SK-N-SH (cell line): Measurements from ENCODE around the gene ADAMTSL1. TPM values are rescaled to one million over a fixed set of nuclear protein-coding genes. Genes with fewer than 3 reads are reported as not detected.

ENCODE experiments used
- CTCF ChIA-PET: fragments of 300-600, 350-600 bp; formaldehyde crosslinking; extraction: SDS; loops from one replicate; lab custom pipeline; 2021; lab: Yijun Ruan, JAX
- POLR2A ChIA-PET: fragments of 350-600 bp; sonication (Branson Sonifier 250); formaldehyde crosslinking; extraction: SDS; loops from one replicate; lab custom pipeline; 2020; ENCODE audit warnings: antibody characterized with exemption, inconsistent platforms; lab: Yijun Ruan, JAX
- DNase-seq: peaks from one replicate; pipeline ENCODE4 v3.0.0; 2012
- H2AFZ ChIP-seq: fragments of 200-600 bp; sonication (generic); 2 replicates; pipeline ENCODE4 v1.8.1; 2016; ENCODE audit warnings: antibody characterized with exemption, mild to moderate bottlenecking, low read depth
- H3F3A ChIP-seq: fragments of 200-600 bp; sonication (generic); replicated peaks from 2 replicates; pipeline ENCODE3; 2016; ENCODE audit warnings: antibody characterized with exemption, mild to moderate bottlenecking; ENCODE audit not compliant: insufficient read depth
- H3K27ac ChIP-seq, 2 experiments: fragments of 200-500 bp in 1 of 2; fragments of 200-600 bp in 1 of 2; sonication (Bioruptor generic) in 1 of 2; sonication (generic), shearing (Covaris generic) in 1 of 2; 2 replicates each; pipeline versions ENCODE4 v1.5.1 to v1.6.1; 2014 to 2016; ENCODE audit warnings: low read depth in 2 of 2, inconsistent platforms in 1 of 2, low read length in 1 of 2, mild to moderate bottlenecking in 1 of 2, mixed read lengths in 1 of 2
- H3K27me3 ChIP-seq: fragments of 200-600 bp; sonication (generic), shearing (Covaris generic); 2 replicates; pipeline ENCODE4 v1.6.1; 2016; ENCODE audit warnings: mixed run types; ENCODE audit not compliant: insufficient read depth
- H3K36me3 ChIP-seq, 2 experiments: fragments of 200-500 bp in 1 of 2; fragments of 200-600 bp in 1 of 2; sonication (Bioruptor generic) in 1 of 2; sonication (generic) in 1 of 2; replicated peaks in 1 of 2; 2 replicates each; pipeline versions ENCODE3 to v1.5.1; 2014 to 2016; ENCODE audit warnings: low read length in 1 of 2, mild to moderate bottlenecking in 1 of 2; ENCODE audit not compliant: insufficient read depth in 2 of 2, control insufficient read depth in 1 of 2
- H3K4me1 ChIP-seq, 2 experiments: fragments of 200-500 bp in 1 of 2; fragments of 200-600 bp in 1 of 2; sonication (Bioruptor generic) in 1 of 2; sonication (generic), shearing (Covaris generic) in 1 of 2; 2 replicates each; pipeline versions ENCODE4 v1.5.1 to v1.6.1; 2014 to 2016; ENCODE audit warnings: low read depth in 1 of 2, low read length in 1 of 2, mixed run types in 1 of 2; ENCODE audit not compliant: insufficient read depth in 2 of 2, control insufficient read depth in 1 of 2
- H3K4me2 ChIP-seq: fragments of 200-600 bp; sonication (generic), shearing (Covaris generic); 2 replicates; pipeline ENCODE4 v1.6.1; 2017; ENCODE audit warnings: mixed run types
- H3K4me3 ChIP-seq, 2 experiments: fragments of 200-500 bp in 1 of 2; fragments of 200-600 bp in 1 of 2; sonication (Bioruptor generic) in 1 of 2; sonication (generic), shearing (Covaris generic) in 1 of 2; 2 replicates each; pipeline versions ENCODE4 v1.5.1 to v1.8.1; 2014 to 2016; ENCODE audit warnings: low read depth in 2 of 2, inconsistent platforms in 1 of 2, low read length in 1 of 2, mild to moderate bottlenecking in 1 of 2, mixed read lengths in 1 of 2, moderate library complexity in 1 of 2
- H3K79me2 ChIP-seq: fragments of 200-600 bp; sonication (generic); 2 replicates; pipeline ENCODE4 v1.8.1; 2017; ENCODE audit warnings: mild to moderate bottlenecking; ENCODE audit not compliant: insufficient read depth
- H3K9ac ChIP-seq: fragments of 200-600 bp; sonication (generic); 2 replicates; pipeline ENCODE4 v1.6.1; 2017; ENCODE audit warnings: mixed run types
- H3K9me2 ChIP-seq: fragments of 200-600 bp; sonication (generic); 2 replicates; pipeline ENCODE4 v1.6.1; 2017; ENCODE audit warnings: mixed run types
- H3K9me3 ChIP-seq: fragments of 200-600 bp; sonication (generic); 2 replicates; pipeline ENCODE4 v1.6.1; 2017; ENCODE audit warnings: mixed run types, mild to moderate bottlenecking, moderate library complexity
- H4K20me1 ChIP-seq: fragments of 200-600 bp; sonication (generic); 2 replicates; pipeline ENCODE4 v1.6.1; 2017; ENCODE audit warnings: mild to moderate bottlenecking, mixed run types; ENCODE audit not compliant: insufficient read depth
- EZH2phosphoT487 ChIP-seq: fragments of 200-600 bp; sonication (generic); IDR thresholded peaks from 2 replicates; pipeline ENCODE4 v1.6.1; 2017; ENCODE audit warnings: low read depth, mixed run types, mild to moderate bottlenecking, antibody characterized with exemption, moderate library complexity, borderline replicate concordance
- FOSL2 ChIP-seq: IDR thresholded peaks from 2 replicates; pipeline ENCODE4 v1.4.0; 2012; ENCODE audit warnings: low read depth, mild to moderate bottlenecking, moderate library complexity, borderline replicate concordance
- IRF3 ChIP-seq: fragments of 150-350 bp; IDR thresholded peaks from 2 replicates; pipeline ENCODE4 v1.6.1; 2016; ENCODE audit warnings: mild to moderate bottlenecking, low read depth, low read length
- MAX ChIP-seq: IDR thresholded peaks from 2 replicates; pipeline ENCODE4 v1.4.0; 2012; ENCODE audit warnings: low read depth
- MXI1 ChIP-seq: IDR thresholded peaks from 2 replicates; pipeline ENCODE4 v1.6.1; 2012; ENCODE audit warnings: mild to moderate bottlenecking, low read depth, low read length, improper control_type of control experiment
- RXRA ChIP-seq: IDR thresholded peaks from 2 replicates; pipeline ENCODE4 v1.4.0; 2012; ENCODE audit warnings: low read depth, mild to moderate bottlenecking, borderline replicate concordance
- SIN3A ChIP-seq: IDR thresholded peaks from 2 replicates; pipeline ENCODE4 v1.6.1; 2012; ENCODE audit warnings: low read depth, mild to moderate bottlenecking, low read length, moderate library complexity, borderline replicate concordance
- SMC3 ChIP-seq: IDR thresholded peaks from 2 replicates; pipeline ENCODE4 v1.6.1; 2012; ENCODE audit warnings: low read depth, low read length, improper control_type of control experiment
- TAF1 ChIP-seq: IDR thresholded peaks from 2 replicates; pipeline ENCODE4 v1.6.1; 2012; ENCODE audit warnings: low read depth, mild to moderate bottlenecking, low read length, moderate library complexity, borderline replicate concordance
- WGBS: methylation state at CpG from one replicate; pipeline ENCODE4 v1.1.6; 2017; ENCODE audit warnings: low lambda C conversion rate; 5-methylcytosine and 5-hydroxymethylcytosine counted together
- polyA plus RNA-seq, 3 experiments: library from polyadenylated mRNA; depleted of rRNA; stranded (reverse); fragments of >200 nt; gene quantifications; 2 replicates each; pipeline ENCODE4 v1.2.3, GENCODE V29; 2012
- TF ChIP-seq, protein P1 (sequence below): fragments of 150-350 bp; IDR thresholded peaks from 2 replicates; pipeline ENCODE4 v1.6.1; 2017; ENCODE audit warnings: antibody characterized with exemption, low read length, low read depth, borderline replicate concordance

ADAMTSL1 gene
- polyA plus RNA-seq, 1 of the 3 experiments (the other 2 are of a cell fraction): 114 TPM

- H3K79me2 ChIP-seq: peaks cover 79% of the 10 kb centered on the region
Measured at GRCh38 chr9:18548456-18548855, 74.5 kb downstream of the ADAMTSL1 start.

GRCh38 chr9:18549772-18550171 lies 75.8 kb downstream of the ADAMTSL1 start:
- peaks cover 91% of the 10 kb centered on the region for H3K79me2 ChIP-seq
- H3K27me3 ChIP-seq: no peaks in the 10 kb centered on the region
- no peak overlapping the region for H3K9ac ChIP-seq
- H3K9me2 ChIP-seq: no peaks in the 10 kb centered on the region
- POLR2A ChIA-PET: no interaction called here
- no peaks in the 10 kb centered on the region for H4K20me1 ChIP-seq
- no peak overlapping the region for H3K27ac ChIP-seq
- CTCF ChIA-PET: interaction anchor here (1.3 kb wide), 1 partner anchor 26 kb away, joined by 3 read pairs; no protein-coding TSS in a partner anchor
- H3K36me3 ChIP-seq: peaks cover 0 to 59% of the 10 kb centered on the region in 2 experiments
- 58% methylated on average over 3 of the region's 3 CpGs for WGBS
- no peak for DNase-seq
- H3K4me2 ChIP-seq: no peak overlapping the region
- H3K4me3 ChIP-seq: no peak overlapping the region
- TF ChIP-seq FOSL2: no peak
- TF ChIP-seq SIN3A: no peak
- no peak for TF ChIP-seq SMC3
- peaks cover 9% of the 10 kb centered on the region for H3K9me3 ChIP-seq
- no peak overlapping the region for H2AFZ ChIP-seq
- peaks cover 18% of the 10 kb centered on the region for H3F3A ChIP-seq
- peaks cover 0 to 11% of the 10 kb centered on the region in 2 experiments; a peak in 1 of 4 replicates for H3K4me1 ChIP-seq

More at GRCh38 chr9:18548456-18548855, 74.5 kb downstream of the ADAMTSL1 start:
- no peaks in the 10 kb centered on the region for H3K27me3 ChIP-seq
- peaks cover 0 to 46% of the 10 kb centered on the region in 2 experiments for H3K36me3 ChIP-seq
- 86% methylated on average over 1 of the region's 1 CpG for WGBS
- peaks cover 11 to 21% of the 10 kb centered on the region in 2 experiments; a peak in 3 of 4 replicates for H3K4me1 ChIP-seq
- H3K9me3 ChIP-seq: peaks cover 2% of the 10 kb centered on the region; the same call in 1 of the 2 replicates
- no peak overlapping the region for H2AFZ ChIP-seq
- no peak overlapping the region for H3K9ac ChIP-seq
- H3F3A ChIP-seq: peaks cover 28% of the 10 kb centered on the region
- no peak overlapping the region for H3K27ac ChIP-seq
- H4K20me1 ChIP-seq: no peaks in the 10 kb centered on the region
- no peak overlapping the region for H3K4me2 ChIP-seq
- no peak for DNase-seq
- TF ChIP-seq MAX: no peak
- TF ChIP-seq, protein P1, sequence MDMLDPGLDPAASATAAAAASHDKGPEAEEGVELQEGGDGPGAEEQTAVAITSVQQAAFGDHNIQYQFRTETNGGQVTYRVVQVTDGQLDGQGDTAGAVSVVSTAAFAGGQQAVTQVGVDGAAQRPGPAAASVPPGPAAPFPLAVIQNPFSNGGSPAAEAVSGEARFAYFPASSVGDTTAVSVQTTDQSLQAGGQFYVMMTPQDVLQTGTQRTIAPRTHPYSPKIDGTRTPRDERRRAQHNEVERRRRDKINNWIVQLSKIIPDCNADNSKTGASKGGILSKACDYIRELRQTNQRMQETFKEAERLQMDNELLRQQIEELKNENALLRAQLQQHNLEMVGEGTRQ: no peak
- no peak for TF ChIP-seq MXI1
- no peak for TF ChIP-seq TAF1
- TF ChIP-seq RXRA: no peak
- TF ChIP-seq SIN3A: no peak
- TF ChIP-seq IRF3: no peak
- no peak for TF ChIP-seq EZH2phosphoT487
- TF ChIP-seq SMC3: no peak
- H3K4me3 ChIP-seq: no peak overlapping the region
- ChIA-PET CTCF (interaction anchor here (1.3 kb wide), 1 partner anchor 106 kb away, joined by 5 read pairs; no protein-coding TSS in a partner anchor), POLR2A (interaction anchor here (0.7 kb wide), 1 partner anchor 576 kb away, joined by 3 read pairs; no protein-coding TSS in a partner anchor)
- no peaks in the 10 kb centered on the region for H3K9me2 ChIP-seq
